Heart right ventricle (tissue), 16 donors: Measurements from ENCODE around the gene RABL6. TPM values are rescaled to one million over a fixed set of nuclear protein-coding genes. Genes with fewer than 3 reads are reported as not detected.

Source experiments
- ATAC-seq, 8 donors: fragments of 200-7000 bp; cut with Tn5 transposase; one replicate each; pipeline ENCODE4 v1.9.1; 2020; ENCODE audit warnings: mild to moderate bottlenecking in 8 of 8, moderate library complexity in 8 of 8, moderate number of reproducible peaks in 1 of 8
- DNase-seq, 2 donors: peaks; one replicate each; pipeline ENCODE4 v3.0.0-alpha.2; 2020
- H3K27ac ChIP-seq, 10 donors: fragments of 200-600 bp; sonication (generic) in 2 of 10; one replicate each; pipeline versions ENCODE4 v1.5.0 to v1.8.0; 2020 to 2022; ENCODE audit warnings: mild to moderate bottlenecking in 3 of 10
- H3K27me3 ChIP-seq, 7 donors: fragments of 200-600 bp; one replicate each; pipeline ENCODE4 v1.8.0; 2021 to 2022; ENCODE audit warnings: mild to moderate bottlenecking in 2 of 7
- H3K36me3 ChIP-seq, 9 donors: fragments of 200-600 bp; sonication (generic) in 1 of 9; one replicate each; pipeline versions ENCODE4 v1.5.0 to v1.8.0; 2020 to 2022; ENCODE audit warnings: mild to moderate bottlenecking in 2 of 9
- H3K4me1 ChIP-seq, 9 donors: fragments of 200-600 bp; sonication (generic) in 1 of 9; one replicate each; pipeline versions ENCODE4 v1.5.0 to v1.8.0; 2020 to 2022; ENCODE audit warnings: mild to moderate bottlenecking in 4 of 9
- H3K4me3 ChIP-seq, 10 donors: fragments of 200-600 bp; sonication (generic) in 2 of 10; one replicate each; pipeline versions ENCODE4 v1.5.0 to v1.8.0; 2020 to 2022; ENCODE audit warnings: mild to moderate bottlenecking in 7 of 10, moderate library complexity in 2 of 10
- H3K9me3 ChIP-seq, 11 donors: fragments of 200-600 bp in 10 of 11; sonication (generic) in 2 of 11; one replicate each; pipeline versions ENCODE4 v1.5.0 to v1.8.0; 2013 to 2022; ENCODE audit warnings: mild to moderate bottlenecking in 2 of 11, control low read depth in 1 of 11, moderate library complexity in 1 of 11
- WGBS, 2 donors: extraction: QIAGEN DNeasy Blood & Tissue Kit; methylation state at CpG; one replicate each; pipeline ENCODE4 v1.1.7; 2013; ENCODE audit warnings: inconsistent platforms in 1 of 2; 5-methylcytosine and 5-hydroxymethylcytosine counted together
- intact Hi-C, 10 donors: fragments of 100-400 bp; cut with DNase I; formaldehyde crosslinking; loops; one replicate each; pipeline versions ENCODE4 v1.11.1 to v1.14.2; 2022
- microRNA-seq, 2 donors: library from miRNA; unstranded; fragments of <30 nt; microRNA quantifications; one replicate each; pipeline ENCODE4 v1.2.0, GENCODE V29; 2021
- polyA plus RNA-seq, 2 donors: library from polyadenylated mRNA; stranded (reverse); fragments of 200-250 nt; gene quantifications; one replicate each; pipeline ENCODE4 v1.2.3, GENCODE V29; 2013
- total RNA-seq, 10 donors: library from RNA; stranded (reverse); fragmentation: NEBNext Ultra II Directional in 3 of 10; extraction: Animal tissue kit (Norgen Biotek cat#: 25700) in 3 of 10; gene quantifications; one replicate each; pipeline versions ENCODE4 v1.2.1 to v1.2.4, GENCODE V29; 2021 to 2023
- TF ChIP-seq, protein P1 (sequence below), 9 donors: fragments of 200-600 bp; sonication (generic) in 2 of 9; IDR thresholded peaks; one replicate each; pipeline versions ENCODE4 v1.5.0 to v1.8.0; 2021 to 2022; ENCODE audit warnings: antibody characterized with exemption in 9 of 9, mild to moderate bottlenecking in 5 of 9, moderate library complexity in 1 of 9
- donor health status: Arrhythmogenic right ventricular cardiomyopathy.
- donor health status: ischemic (EF 13 %, LVEDD 7.1; RV severe dilation, severe dysfunction).
- donor health status: healthy with polysubstance abuse.
- donor health status: DM: no; HTN: yes; CAD: no.
- donor health status: DM: no; HTN: no; CAD: no.
- donor health status: ischemic (EF 25% LVEDD 6.9; RV normal size, moderate dysfunction).
- donor health status: ischemic (EF 25% LVEDD 5.7; RV mildly dilated, moderate dysfunction).
- donor health status: healthy.
- donor health status: DM: yes; HTN: yes; CAD: no.
- donor health status: Ischemic cardiomyopathy.
- donor health status: ischemic (EF 35%, LVEDD 5.7; RV mildly dilated, moderate dysfunction).
- donor health status: nonischemic (EF 11% LVEDD 7.7; RV severe dilation, severe dysfunction).
- donor health status: DM: yes; HTN: yes; CAD: no.
- donor health status: PGD.
- donor health status: ischemic (EF 29% LVEDD 5.4; RV normal size, mild dysfunction).
- donor health status: nonischemic (EF 23%, LVEDD 6.1; RV moderate dilation, normal function).

RABL6 gene
- total and polyA plus RNA-seq, 12 donors: 60.5 to 97.4 (median 66.6) TPM

DNA sequence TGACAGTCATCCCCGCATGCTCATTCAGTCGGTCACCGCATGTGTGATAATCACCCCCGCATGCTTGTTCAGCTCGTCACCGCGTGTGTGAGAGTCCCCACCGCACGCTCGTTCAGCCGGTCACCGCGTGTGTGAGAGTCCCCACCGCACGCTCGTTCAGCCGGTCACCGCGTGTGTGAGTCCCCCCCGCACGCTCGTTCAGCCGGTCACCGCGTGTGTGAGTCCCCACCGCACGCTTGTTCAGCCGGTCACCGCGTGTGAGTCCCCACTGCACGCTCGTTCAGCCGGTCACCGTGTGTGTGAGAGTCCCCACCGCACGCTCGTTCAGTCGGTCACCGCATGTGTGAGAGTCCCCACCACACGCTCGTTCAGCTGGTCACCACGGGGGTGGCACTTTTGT, 82.1 kb downstream of the RABL6 start:
- Histone ChIP-seq H3K4me1 (peaks cover 8 to 27% (median 20%) of the 10 kb centered on the region in 9 donors), H3K36me3 (peaks cover 0 to 41% (median 3%) of the 10 kb centered on the region in 9 donors), H3K4me3 (no peak overlapping the region), H3K27ac (no peak overlapping the region), H3K9me3 (no peaks in the 10 kb centered on the region), H3K27me3 (no peaks in the 10 kb centered on the region)
- ATAC-seq: no peak
- TF ChIP-seq, protein P1, sequence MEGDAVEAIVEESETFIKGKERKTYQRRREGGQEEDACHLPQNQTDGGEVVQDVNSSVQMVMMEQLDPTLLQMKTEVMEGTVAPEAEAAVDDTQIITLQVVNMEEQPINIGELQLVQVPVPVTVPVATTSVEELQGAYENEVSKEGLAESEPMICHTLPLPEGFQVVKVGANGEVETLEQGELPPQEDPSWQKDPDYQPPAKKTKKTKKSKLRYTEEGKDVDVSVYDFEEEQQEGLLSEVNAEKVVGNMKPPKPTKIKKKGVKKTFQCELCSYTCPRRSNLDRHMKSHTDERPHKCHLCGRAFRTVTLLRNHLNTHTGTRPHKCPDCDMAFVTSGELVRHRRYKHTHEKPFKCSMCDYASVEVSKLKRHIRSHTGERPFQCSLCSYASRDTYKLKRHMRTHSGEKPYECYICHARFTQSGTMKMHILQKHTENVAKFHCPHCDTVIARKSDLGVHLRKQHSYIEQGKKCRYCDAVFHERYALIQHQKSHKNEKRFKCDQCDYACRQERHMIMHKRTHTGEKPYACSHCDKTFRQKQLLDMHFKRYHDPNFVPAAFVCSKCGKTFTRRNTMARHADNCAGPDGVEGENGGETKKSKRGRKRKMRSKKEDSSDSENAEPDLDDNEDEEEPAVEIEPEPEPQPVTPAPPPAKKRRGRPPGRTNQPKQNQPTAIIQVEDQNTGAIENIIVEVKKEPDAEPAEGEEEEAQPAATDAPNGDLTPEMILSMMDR (IDR thresholded peaks at IDR 0.05): no peak
- intact Hi-C loops: loop anchor here in 5 of 10 donors (5.0 to 10.0 kb wide), 4 partner anchors 32 to 52 kb away; partner anchors contain the start of gene FBXW5 (in 1 of the 5)
- DNase-seq: no peak
- 94 to 95% methylated on average over 42 of the region's 42 CpGs for WGBS, 2 donors

DNA sequence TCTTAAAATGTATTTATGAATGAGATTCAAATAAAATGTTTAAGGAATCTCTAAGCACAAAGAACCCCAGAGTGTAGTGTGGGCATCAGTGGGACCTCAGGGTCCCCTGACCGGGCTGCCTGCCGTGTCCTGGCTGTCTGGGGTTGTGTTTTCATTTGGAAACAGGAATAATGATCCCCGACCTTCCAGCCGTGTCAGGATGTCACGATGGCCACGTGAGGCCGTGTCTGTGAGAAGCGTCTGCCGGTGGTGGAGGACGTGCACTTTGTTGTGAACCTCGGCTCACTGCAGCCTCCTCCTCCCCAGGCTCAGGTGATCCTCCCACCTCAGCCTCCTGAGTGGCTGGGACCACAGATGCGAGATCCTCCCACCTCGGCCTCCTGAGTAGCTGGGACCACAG, 82.9 kb downstream of the RABL6 start:
- no peak overlapping the region for H3K4me3 ChIP-seq
- TF ChIP-seq, protein P1 (IDR thresholded peaks at IDR 0.05): no peak
- no peaks in the 10 kb centered on the region for H3K9me3 ChIP-seq
- ATAC-seq: no peak
- peaks cover 0 to 45% (median 8%) of the 10 kb centered on the region in 9 donors for H3K36me3 ChIP-seq
- no peak for DNase-seq
- no peak overlapping the region for H3K27ac ChIP-seq
- H3K4me1 ChIP-seq: peaks cover 8 to 22% (median 15%) of the 10 kb centered on the region in 9 donors
- WGBS, 2 donors: 84 to 87% methylated on average over 13 of the region's 13 CpGs
- intact Hi-C loops: no loop called here
- H3K27me3 ChIP-seq: no peaks in the 10 kb centered on the region

Small RNA genes lying within 50 kb of the gene (microRNA-seq; reads per million reads assigned to microRNA genes)
- gene MIR4292 (0 reads per million in 2 donors), gene MIR4479 (0 reads per million in 2 donors)

Other genes with a start within 250 kb of the RABL6 start
- 100 to 1,000 TPM in 5 of 10 donors, 10 to 100 TPM in 5; 68.6 to 115 (median 99.6) TPM for gene EGFL7, start 145.0 kb upstream of the RABL6 start, total RNA-seq
- gene EGFL7, start 145.0 kb upstream of the RABL6 start, polyA plus RNA-seq: 100 to 1,000 TPM; 160 to 377 TPM
- 10 to 100 TPM; 48.1 to 83.3 (median 58.4) TPM for gene AGPAT2, start 120.5 kb upstream of the RABL6 start, total RNA-seq
- 100 to 1,000 TPM in 1 of 2 donors, 10 to 100 TPM in 1; 97.2 to 195 TPM for gene AGPAT2, start 120.5 kb upstream of the RABL6 start, polyA plus RNA-seq
- gene DIPK1B, start 95.4 kb upstream of the RABL6 start, total RNA-seq: 10 to 100 TPM; 15.7 to 26.1 (median 17.9) TPM
- 10 to 100 TPM; 24.8 to 37.9 TPM for gene DIPK1B, start 95.4 kb upstream of the RABL6 start, polyA plus RNA-seq
- gene LCN10, start 65.0 kb upstream of the RABL6 start, total RNA-seq: 10 to 100 TPM in 3 of 10 donors, 1 to 10 TPM in 4, under 1 TPM in 3; 0.44 to 28.7 (median 1.7) TPM
- 100 to 1,000 TPM in 1 of 2 donors, 10 to 100 TPM in 1; 34.0 to 144 TPM for gene LCN10, start 65.0 kb upstream of the RABL6 start, polyA plus RNA-seq
- 10 to 100 TPM in 3 of 10 donors, 1 to 10 TPM in 7; 1.5 to 76.8 (median 3.5) TPM for gene LCN6, start 59.4 kb upstream of the RABL6 start, total RNA-seq
- gene LCN6, start 59.4 kb upstream of the RABL6 start, polyA plus RNA-seq: 100 to 1,000 TPM in 1 of 2 donors, 10 to 100 TPM in 1; 95.6 to 261 TPM
- not detected for gene LCN8, start 49.7 kb upstream of the RABL6 start, total RNA-seq
- not detected for gene LCN8, start 49.7 kb upstream of the RABL6 start, polyA plus RNA-seq
- 10 to 100 TPM in 1 of 10 donors, 1 to 10 TPM in 1, under 1 TPM in 1, not detected in 7; 0.85 to 20.1 (median 1.3) TPM for gene LCN15, start 43.4 kb upstream of the RABL6 start, total RNA-seq
- gene LCN15, start 43.4 kb upstream of the RABL6 start, polyA plus RNA-seq: 1 to 10 TPM; 1.0 to 6.1 TPM
- 10 to 100 TPM; 48.1 to 83.4 (median 61.8) TPM for gene TMEM141, start 16.6 kb upstream of the RABL6 start, total RNA-seq
- 100 to 1,000 TPM in 1 of 2 donors, 10 to 100 TPM in 1; 95.6 to 107 TPM for gene TMEM141, start 16.6 kb upstream of the RABL6 start, polyA plus RNA-seq
- 1 to 10 TPM in 6 of 10 donors, under 1 TPM in 4; 0.56 to 2.4 (median 1.1) TPM for gene CCDC183, start 11.6 kb upstream of the RABL6 start, total RNA-seq
- gene CCDC183, start 11.6 kb upstream of the RABL6 start, polyA plus RNA-seq: 1 to 10 TPM in 1 of 2 donors, under 1 TPM in 1; 0.49 to 9.2 TPM
- 1 to 10 TPM; 3.6 to 8.3 (median 5.9) TPM for gene AJM1, start 34.5 kb downstream of the RABL6 start, total RNA-seq
- 1 to 10 TPM; 3.4 to 7.6 TPM for gene AJM1, start 34.5 kb downstream of the RABL6 start, polyA plus RNA-seq
- gene PHPT1, start 41.5 kb downstream of the RABL6 start, total RNA-seq: 100 to 1,000 TPM; 310 to 376 (median 327) TPM
- 100 to 1,000 TPM; 354 to 650 TPM for gene PHPT1, start 41.5 kb downstream of the RABL6 start, polyA plus RNA-seq
- 10 to 100 TPM in 2 of 10 donors, 1 to 10 TPM in 8; 4.1 to 11.3 (median 8.3) TPM for gene MAMDC4, start 44.4 kb downstream of the RABL6 start, total RNA-seq
- gene MAMDC4, start 44.4 kb downstream of the RABL6 start, polyA plus RNA-seq: 10 to 100 TPM in 1 of 2 donors, 1 to 10 TPM in 1; 8.0 to 45.4 TPM
- gene EDF1, start 58.4 kb downstream of the RABL6 start, total RNA-seq: 100 to 1,000 TPM; 289 to 375 (median 329) TPM
- gene EDF1, start 58.4 kb downstream of the RABL6 start, polyA plus RNA-seq: 1,000 to 10,000 TPM in 1 of 2 donors, 100 to 1,000 TPM in 1; 624 to 1,058 TPM
- 10 to 100 TPM in 5 of 10 donors, 1 to 10 TPM in 5; 5.4 to 14.8 (median 9.7) TPM for gene TRAF2, start 78.6 kb downstream of the RABL6 start, total RNA-seq
- gene TRAF2, start 78.6 kb downstream of the RABL6 start, polyA plus RNA-seq: 10 to 100 TPM; 10.1 to 17.0 TPM
- 100 to 1,000 TPM; 118 to 169 (median 138) TPM for gene FBXW5, start 136.8 kb downstream of the RABL6 start, total RNA-seq
- 100 to 1,000 TPM; 177 to 215 TPM for gene FBXW5, start 136.8 kb downstream of the RABL6 start, polyA plus RNA-seq
- 10 to 100 TPM in 1 of 10 donors, 1 to 10 TPM in 9; 1.2 to 10.0 (median 2.4) TPM for gene C8G, start 137.3 kb downstream of the RABL6 start, total RNA-seq
- gene C8G, start 137.3 kb downstream of the RABL6 start, polyA plus RNA-seq: 1 to 10 TPM; 2.0 to 2.1 TPM
- gene LCN12, start 144.3 kb downstream of the RABL6 start, total RNA-seq: 10 to 100 TPM in 4 of 10 donors, 1 to 10 TPM in 6; 4.1 to 17.9 (median 6.8) TPM
- gene LCN12, start 144.3 kb downstream of the RABL6 start, polyA plus RNA-seq: 1 to 10 TPM in 1 of 2 donors, under 1 TPM in 1; 0.74 to 8.3 TPM
- 1,000 to 10,000 TPM; 1,129 to 5,119 (median 4,014) TPM for gene PTGDS, start 169.6 kb downstream of the RABL6 start, total RNA-seq
- 1,000 to 10,000 TPM; 2,970 to 3,711 TPM for gene PTGDS, start 169.6 kb downstream of the RABL6 start, polyA plus RNA-seq
- gene LCNL1, start 175.0 kb downstream of the RABL6 start, total RNA-seq: 10 to 100 TPM in 2 of 10 donors, 1 to 10 TPM in 8; 1.4 to 10.9 (median 6.4) TPM
- gene LCNL1, start 175.0 kb downstream of the RABL6 start, polyA plus RNA-seq: 10 to 100 TPM in 1 of 2 donors, under 1 TPM in 1; 0.10 to 10.3 TPM
- gene PAXX, start 184.5 kb downstream of the RABL6 start, total RNA-seq: 10 to 100 TPM; 12.7 to 29.5 (median 16.1) TPM
- 100 to 1,000 TPM in 1 of 2 donors, 10 to 100 TPM in 1; 51.7 to 131 TPM for gene PAXX, start 184.5 kb downstream of the RABL6 start, polyA plus RNA-seq
- gene CLIC3, start 188.6 kb downstream of the RABL6 start, total RNA-seq: 10 to 100 TPM in 1 of 10 donors, 1 to 10 TPM in 8, under 1 TPM in 1; 0.46 to 11.5 (median 3.0) TPM
- 10 to 100 TPM in 1 of 2 donors, 1 to 10 TPM in 1; 9.5 to 21.4 TPM for gene CLIC3, start 188.6 kb downstream of the RABL6 start, polyA plus RNA-seq
- 10 to 100 TPM; 23.6 to 42.6 (median 28.1) TPM for gene ABCA2, start 220.3 kb downstream of the RABL6 start, total RNA-seq
- gene ABCA2, start 220.3 kb downstream of the RABL6 start, polyA plus RNA-seq: 10 to 100 TPM; 16.0 to 46.7 TPM
- gene FUT7, start 224.1 kb downstream of the RABL6 start, total RNA-seq: under 1 TPM in 5 of 10 donors, not detected in 5; 0.13 to 0.30 (median 0.15) TPM
- under 1 TPM; 0.07 to 0.15 TPM for gene FUT7, start 224.1 kb downstream of the RABL6 start, polyA plus RNA-seq
- gene NPDC1, start 238.2 kb downstream of the RABL6 start, total RNA-seq: 10 to 100 TPM; 29.1 to 74.3 (median 52.6) TPM
- gene NPDC1, start 238.2 kb downstream of the RABL6 start, polyA plus RNA-seq: 100 to 1,000 TPM in 1 of 2 donors, 10 to 100 TPM in 1; 74.2 to 153 TPM
- 1 to 10 TPM in 8 of 10 donors, under 1 TPM in 2; 0.32 to 2.5 (median 1.6) TPM for gene ENTPD2, start 246.1 kb downstream of the RABL6 start, total RNA-seq
- 1 to 10 TPM in 1 of 2 donors, under 1 TPM in 1; 0.96 to 3.3 TPM for gene ENTPD2, start 246.1 kb downstream of the RABL6 start, polyA plus RNA-seq